IPS DF 6.9 (cell line): ENCODE measurements around the gene CBY2.
"Not testable (repeated sequence)": the region's sequence is repeated elsewhere in the genome, so short reads cannot be mapped to it uniquely, and the experiment has no call there.

Experiments
- DNase-seq: peaks from one replicate; pipeline ENCODE4 v3.0.0-alpha.2; 2013; ENCODE audit warnings: low read depth, low spot score
- H3K27ac ChIP-seq: one replicate; pipeline ENCODE4 v1.5.1; 2013; ENCODE audit warnings: low read length, control low read depth
- H3K27me3 ChIP-seq: 2 replicates; pipeline ENCODE4 v1.6.1; 2013; ENCODE audit warnings: mild to moderate bottlenecking, low read length; ENCODE audit not compliant: control insufficient read depth, insufficient read depth
- H3K36me3 ChIP-seq: 2 replicates; pipeline ENCODE4 v1.6.1; 2013; ENCODE audit warnings: low read length; ENCODE audit not compliant: control insufficient read depth, insufficient read depth
- H3K4me1 ChIP-seq: 2 replicates; pipeline ENCODE4 v1.6.1; 2013; ENCODE audit warnings: low read length; ENCODE audit not compliant: control insufficient read depth, insufficient read depth
- H3K4me3 ChIP-seq: 2 replicates; pipeline ENCODE4 v1.5.1; 2013; ENCODE audit warnings: mild to moderate bottlenecking, low read length
- H3K9me3 ChIP-seq: 2 replicates; pipeline ENCODE4 v1.6.1; 2013; ENCODE audit warnings: low read length, inconsistent platforms; ENCODE audit not compliant: control insufficient read depth, insufficient read depth
- WGBS: extraction: QIAGEN DNeasy Blood & Tissue Kit; methylation state at CpG from one replicate; pipeline ENCODE4 v1.1.7; 2013; ENCODE audit warnings: mixed read lengths, missing lambda C conversion rate; ENCODE audit not compliant: insufficient read length, insufficient coverage; 5-methylcytosine and 5-hydroxymethylcytosine counted together

CBY2 gene

GRCh38 chr13:45702088-45702487 lies at the start of gene CBY2:
CBY2 (plus strand) TSS chr13:45702320; CDS start chr13:45702391, 71 bp downstream.
- Histone ChIP-seq H3K4me3 (no peak within 1 kb of the TSS), H3K9me3 (no peaks in the 10 kb centered on the region), H3K4me1 (no peaks in the 10 kb centered on the region), H3K27me3 (no peaks in the 10 kb centered on the region), H3K27ac (no peak within 1 kb of the TSS), H3K36me3 (no peaks in the 10 kb centered on the region)
- no peak for DNase-seq
- no CpG with 5 or more reads among the region's 1 CpG for WGBS

DNA sequence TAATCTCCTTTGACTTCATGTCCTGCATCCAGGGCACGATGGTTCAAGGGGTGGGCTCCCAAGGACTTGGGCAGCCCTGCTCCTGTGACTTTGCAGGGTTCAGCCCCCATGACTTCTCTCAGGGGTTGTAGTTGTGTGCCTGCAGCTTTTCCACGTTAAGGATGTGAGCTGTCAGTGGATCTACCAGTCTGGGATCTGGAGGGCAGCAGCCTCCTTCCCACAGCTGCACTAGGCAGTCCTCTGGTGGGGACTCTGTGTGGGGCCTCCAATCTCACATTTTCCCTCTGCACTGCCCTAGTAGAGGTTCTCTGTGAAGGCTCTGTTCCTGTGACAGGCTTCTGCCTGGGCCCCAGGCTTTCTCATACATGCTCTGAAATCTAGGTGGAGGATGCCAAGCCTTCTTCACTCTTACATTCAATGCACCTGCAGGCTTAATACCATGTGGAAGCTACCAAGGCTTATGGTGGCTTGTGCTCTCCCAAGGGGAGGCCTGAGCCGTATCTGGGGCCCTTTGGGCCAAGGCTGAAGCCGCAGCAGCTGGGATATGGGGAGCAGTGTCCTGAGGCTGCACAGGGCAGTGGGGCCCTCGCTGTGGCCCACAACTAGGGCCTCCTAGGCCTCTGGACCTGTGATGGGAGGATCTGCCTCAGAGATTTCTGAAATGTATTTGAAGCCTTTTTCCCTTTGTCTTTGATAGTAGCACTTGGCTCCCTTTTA lies 47.3 kb upstream of the CBY2 start:
- Histone ChIP-seq H3K4me1 (no peaks in the 10 kb centered on the region), H3K27me3 (no peaks in the 10 kb centered on the region), H3K36me3 (no peaks in the 10 kb centered on the region), H3K4me3 (no peak overlapping the region), H3K9me3 (no peaks in the 10 kb centered on the region), H3K27ac (no peak overlapping the region)
- DNase-seq: no peak
- no CpG with 5 or more reads among the region's 5 CpGs for WGBS

GRCh38 chr13:45658586-45659235 lies 43.4 kb upstream of the CBY2 start:
- Histone ChIP-seq H3K27me3 (no peaks in the 10 kb centered on the region), H3K27ac (no peak overlapping the region), H3K36me3 (no peaks in the 10 kb centered on the region), H3K9me3 (no peaks in the 10 kb centered on the region), H3K4me1 (no peaks in the 10 kb centered on the region), H3K4me3 (no peak overlapping the region)
- no CpG with 5 or more reads among the region's 5 CpGs for WGBS
- no peak for DNase-seq

GRCh38 chr13:45659536-45659935 lies 42.6 kb upstream of the CBY2 start:
- H3K4me1 ChIP-seq: no peaks in the 10 kb centered on the region
- H3K4me3 ChIP-seq: no peak overlapping the region
- H3K36me3 ChIP-seq: no peaks in the 10 kb centered on the region
- no peak for DNase-seq
- no peaks in the 10 kb centered on the region for H3K9me3 ChIP-seq
- no peak overlapping the region for H3K27ac ChIP-seq
- H3K27me3 ChIP-seq: no peaks in the 10 kb centered on the region
- WGBS: no CpG with 5 or more reads among the region's 3 CpGs

DNA sequence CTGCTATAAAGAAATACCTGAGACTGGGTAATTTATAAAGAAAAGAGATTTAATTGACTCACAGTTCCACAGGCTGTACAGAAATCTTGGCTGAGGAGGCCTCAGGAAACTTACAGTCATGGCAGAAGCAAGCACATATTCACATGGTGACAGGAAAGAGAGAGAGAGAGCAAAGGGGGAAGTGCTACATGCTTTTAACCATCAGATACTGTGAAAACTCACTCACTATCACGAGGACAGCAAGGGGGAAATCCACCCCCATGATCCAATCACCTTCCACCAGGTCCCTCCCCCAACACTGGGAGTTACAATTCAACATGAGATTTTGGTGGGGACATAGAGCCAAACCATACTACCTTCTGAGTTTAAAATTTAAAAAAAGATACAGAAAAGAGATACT lies 41.7 kb upstream of the CBY2 start:
- DNase-seq, H3K27ac ChIP-seq: not testable (repeated sequence)
- no CpG with 5 or more reads among the region's 1 CpG for WGBS

GRCh38 chr13:45662162-45662561 lies 40.0 kb upstream of the CBY2 start:
- no CpG with 5 or more reads among the region's 1 CpG for WGBS
- Histone ChIP-seq H3K27ac (no peak overlapping the region), H3K9me3 (no peaks in the 10 kb centered on the region), H3K4me3 (no peak overlapping the region), H3K27me3 (no peaks in the 10 kb centered on the region), H3K4me1 (no peaks in the 10 kb centered on the region), H3K36me3 (no peaks in the 10 kb centered on the region)
- DNase-seq: no peak

More for the DNA sequence above, 41.7 kb upstream of the CBY2 start:
- not testable (repeated sequence) for H3K27me3 ChIP-seq, H3K9me3 ChIP-seq, H3K4me1 ChIP-seq, H3K36me3 ChIP-seq, H3K4me3 ChIP-seq

DNA sequence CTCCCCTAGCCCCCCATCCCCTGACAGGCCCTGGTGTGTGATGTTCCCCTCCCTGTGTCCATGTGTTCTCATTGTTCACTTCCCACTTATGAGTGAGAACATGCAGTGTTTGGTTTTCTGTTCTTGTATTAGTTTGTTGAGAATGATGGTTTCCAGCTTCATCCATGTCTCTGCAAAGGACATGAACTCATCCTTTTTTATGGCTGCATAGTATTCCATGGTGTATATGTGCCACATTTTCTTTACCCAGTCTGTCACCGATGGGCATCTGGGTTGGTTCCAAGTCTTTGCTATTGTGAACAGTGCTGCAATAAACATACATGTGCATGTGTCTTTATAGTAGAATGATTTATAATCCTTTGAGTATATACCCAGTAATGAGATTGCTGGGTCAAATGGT lies 39.2 kb upstream of the CBY2 start:
- H3K9me3 ChIP-seq, H3K4me3 ChIP-seq, H3K36me3 ChIP-seq, H3K4me1 ChIP-seq, H3K27me3 ChIP-seq, DNase-seq, H3K27ac ChIP-seq: not testable (repeated sequence)
- no CpG with 5 or more reads among the region's 1 CpG for WGBS

DNA sequence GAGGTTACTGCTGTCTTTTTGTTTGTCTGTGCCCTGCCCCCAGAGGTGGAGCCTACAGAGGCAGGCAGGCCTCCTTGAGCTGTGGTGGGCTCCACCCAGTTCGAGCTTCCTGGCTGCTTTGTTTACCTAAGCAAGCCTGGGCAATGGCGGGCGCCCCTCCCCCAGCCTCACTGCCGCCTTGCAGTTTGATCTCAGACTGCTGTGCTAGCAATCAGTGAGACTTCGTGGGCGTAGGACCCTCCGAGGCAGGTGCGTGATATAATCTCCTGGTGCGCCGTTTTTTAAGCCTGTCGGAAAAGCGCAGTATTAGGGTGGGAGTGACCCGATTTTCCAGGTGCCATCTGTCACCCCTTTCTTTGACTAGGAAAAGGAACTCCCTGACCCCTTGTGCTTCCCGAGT lies 32.5 kb upstream of the CBY2 start:
- H3K9me3 ChIP-seq, H3K27me3 ChIP-seq, H3K4me1 ChIP-seq, H3K36me3 ChIP-seq, H3K4me3 ChIP-seq, H3K27ac ChIP-seq, DNase-seq: not testable (repeated sequence)
- no CpG with 5 or more reads among the region's 14 CpGs for WGBS

GRCh38 chr13:45670189-45670885 lies 31.8 kb upstream of the CBY2 start:
- no peak for DNase-seq
- Histone ChIP-seq H3K36me3 (no peaks in the 10 kb centered on the region), H3K27ac (no peak overlapping the region), H3K4me3 (no peak overlapping the region), H3K4me1 (no peaks in the 10 kb centered on the region), H3K9me3 (0 out of 2 replicates have a peak, but pooled peaks cover 1% of the 10 kb centered on the region), H3K27me3 (no peaks in the 10 kb centered on the region)
- WGBS: no CpG with 5 or more reads among the region's 5 CpGs

GRCh38 chr13:45674908-45675307 lies 27.2 kb upstream of the CBY2 start:
- H3K4me1 ChIP-seq: peaks cover 2% of the 10 kb centered on the region; the same call in 1 of the 2 replicates
- DNase-seq: no peak
- no peaks in the 10 kb centered on the region for H3K36me3 ChIP-seq
- H3K27me3 ChIP-seq: no peaks in the 10 kb centered on the region
- no peak overlapping the region for H3K4me3 ChIP-seq
- no peak overlapping the region for H3K27ac ChIP-seq
- no CpG with 5 or more reads among the region's 1 CpG for WGBS
- H3K9me3 ChIP-seq: 0 out of 2 replicates have a peak, but pooled peaks cover 1% of the 10 kb centered on the region
